Testis (tissue), 2 donors: ENCODE data around the gene HLA-DPA1.

ENCODE experiments used
- CTCF ChIP-seq, 3 experiments: fragments of 450-650 bp in 2 of 3; fragments of 200-600 bp in 1 of 3; sonication (generic) in 1 of 3; IDR thresholded peaks; one replicate each; pipeline ENCODE4 v1.5.1; 2016 to 2019; ENCODE audit warnings: antibody characterized with exemption in 3 of 3, mild to moderate bottlenecking in 2 of 3, moderate library complexity in 1 of 3
- POLR2A ChIP-seq: fragments of 450-650 bp; IDR thresholded peaks from one replicate; pipeline ENCODE4 v1.6.1; 2017; ENCODE audit warnings: antibody characterized with exemption, mild to moderate bottlenecking, moderate library complexity

GRCh38 chr6:33075568-33076405 lies 2.3 kb upstream of the HLA-DPA1 start, which contains the start of gene HLA-DPB1:
- TF ChIP-seq CTCF (IDR thresholded peaks at IDR 0.05) (no peak), POLR2A (no peak)
